ENCODE data around the gene WDR6.

- TF ChIP-seq POLR2A (IDR thresholded peaks at IDR 0.05; ENCODE audit: borderline replicate concordance, extremely low read depth, insufficient read depth, insufficient read length) (no peak), CTCF (IDR thresholded peaks at IDR 0.05 in 2 of 3, conservative IDR thresholded peaks at IDR 0.05 in 1 of 3; ENCODE audit: borderline replicate concordance in 1 of 3, insufficient read depth in 1 of 3, low read depth in 2 of 3, low read length in 2 of 3) (no peak), EZH2phosphoT487 (IDR thresholded peaks at IDR 0.05; ENCODE audit: borderline replicate concordance) (no peak), MAX (IDR thresholded peaks at IDR 0.05) (no peak), SIN3A (IDR thresholded peaks at IDR 0.05; ENCODE audit: low read depth) (no peak), RAD21 (IDR thresholded peaks at IDR 0.05; ENCODE audit: low read depth) (no peak), REST (IDR thresholded peaks at IDR 0.05; ENCODE audit: low read depth) (no peak), POLR2AphosphoS5 (IDR thresholded peaks at IDR 0.05; ENCODE audit: low read depth, low read length) (no peak), SRF (IDR thresholded peaks at IDR 0.05; ENCODE audit: low read depth) (no peak), ZBTB33 (IDR thresholded peaks at IDR 0.05; ENCODE audit: extremely low read depth, insufficient replicate concordance, low read length) (no peak), EZH2 (IDR thresholded peaks at IDR 0.05) (no peak)
These were observed 43.6 kb upstream of the WDR6 start for GRCh38 chr3:48963591-48963990.
